ENCODE results near the gene ADGRL4.

- TF ChIP-seq, protein P1, sequence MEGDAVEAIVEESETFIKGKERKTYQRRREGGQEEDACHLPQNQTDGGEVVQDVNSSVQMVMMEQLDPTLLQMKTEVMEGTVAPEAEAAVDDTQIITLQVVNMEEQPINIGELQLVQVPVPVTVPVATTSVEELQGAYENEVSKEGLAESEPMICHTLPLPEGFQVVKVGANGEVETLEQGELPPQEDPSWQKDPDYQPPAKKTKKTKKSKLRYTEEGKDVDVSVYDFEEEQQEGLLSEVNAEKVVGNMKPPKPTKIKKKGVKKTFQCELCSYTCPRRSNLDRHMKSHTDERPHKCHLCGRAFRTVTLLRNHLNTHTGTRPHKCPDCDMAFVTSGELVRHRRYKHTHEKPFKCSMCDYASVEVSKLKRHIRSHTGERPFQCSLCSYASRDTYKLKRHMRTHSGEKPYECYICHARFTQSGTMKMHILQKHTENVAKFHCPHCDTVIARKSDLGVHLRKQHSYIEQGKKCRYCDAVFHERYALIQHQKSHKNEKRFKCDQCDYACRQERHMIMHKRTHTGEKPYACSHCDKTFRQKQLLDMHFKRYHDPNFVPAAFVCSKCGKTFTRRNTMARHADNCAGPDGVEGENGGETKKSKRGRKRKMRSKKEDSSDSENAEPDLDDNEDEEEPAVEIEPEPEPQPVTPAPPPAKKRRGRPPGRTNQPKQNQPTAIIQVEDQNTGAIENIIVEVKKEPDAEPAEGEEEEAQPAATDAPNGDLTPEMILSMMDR (IDR thresholded peaks at IDR 0.05): no peak
- TF ChIP-seq POLR2A (IDR thresholded peaks at IDR 0.05): no peak
- no peak for TF ChIP-seq EP300 (IDR thresholded peaks at IDR 0.05)
Observed at GRCh38 chr1:78902641-78903040, 103.9 kb downstream of the ADGRL4 start.
